Ascending aorta (tissue), 2 donors: ENCODE measurements around the gene ASCL5. TPM values are rescaled to one million over a fixed set of nuclear protein-coding genes. Genes with fewer than 3 reads are reported as not detected.

Experiments used
- DNase-seq, 2 donors: peaks; one replicate each; pipeline ENCODE4 v3.0.0-alpha.2; 2019; ENCODE audit warnings: low spot score in 2 of 2
- H3K27ac ChIP-seq, 2 donors: fragments of 200-600 bp; sonication (generic); one replicate each; pipeline ENCODE4 v1.5.1; 2016 to 2017; ENCODE audit warnings: mild to moderate bottlenecking in 1 of 2
- H3K27me3 ChIP-seq: fragments of 200-600 bp; sonication (generic); one replicate; pipeline ENCODE4 v1.5.1; 2017
- H3K36me3 ChIP-seq, 2 donors: fragments of 200-600 bp; sonication (generic); one replicate each; pipeline ENCODE4 v1.5.1; 2016
- H3K4me1 ChIP-seq, 2 donors: fragments of 200-600 bp; sonication (generic); one replicate each; pipeline ENCODE4 v1.5.1; 2016 to 2017; ENCODE audit warnings: mild to moderate bottlenecking in 1 of 2
- H3K4me3 ChIP-seq, 2 donors: fragments of 200-600 bp; sonication (generic); one replicate each; pipeline ENCODE4 v1.5.1; 2016 to 2017; ENCODE audit warnings: mild to moderate bottlenecking in 1 of 2
- H3K9me3 ChIP-seq, 2 donors: fragments of 200-600 bp; sonication (generic); one replicate each; pipeline ENCODE4 v1.5.1; 2016
- intact Hi-C: fragments of 100-400 bp; cut with DNase I; formaldehyde crosslinking; loops from one replicate; pipeline ENCODE4 v1.15.1; 2023
- total RNA-seq: library from RNA; depleted of rRNA; stranded (reverse); fragments of >200 nt; gene quantifications from one replicate; pipeline ENCODE4 v1.1.0, GENCODE V29; 2016
- TF ChIP-seq, protein P1 (sequence below), 3 experiments: fragments of 200-600 bp in 2 of 3; fragments of 450-650 bp in 1 of 3; sonication (generic) in 2 of 3; IDR thresholded peaks; one replicate each; pipeline ENCODE4 v1.5.1; 2016 to 2019; ENCODE audit warnings: antibody characterized with exemption in 3 of 3, mild to moderate bottlenecking in 1 of 3, moderate library complexity in 1 of 3

Gene ASCL5
- total RNA-seq, 1 donor from 2014 or later: not detected

DNA sequence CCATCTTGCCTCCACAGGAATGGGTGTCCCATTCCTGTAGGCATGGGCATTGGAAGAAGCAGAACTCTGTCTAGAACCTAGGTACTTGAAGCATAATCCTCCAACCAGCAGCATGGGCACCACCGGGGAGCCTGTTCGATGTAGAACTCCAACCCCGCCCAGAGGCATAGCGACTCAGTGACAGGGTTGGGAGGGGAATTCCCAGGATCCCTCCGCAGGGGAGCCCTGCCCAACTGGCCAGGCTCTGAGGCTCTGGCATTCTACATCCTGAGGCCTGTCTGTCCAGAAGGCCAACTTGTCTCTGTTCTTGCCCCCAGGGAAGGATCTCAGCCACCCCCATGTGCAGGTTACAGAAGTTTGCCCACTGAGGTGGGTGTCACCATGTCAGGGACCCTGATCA lies 53.0 kb downstream of the ASCL5 start:
- no peak overlapping the region for H3K4me3 ChIP-seq
- no peaks in the 10 kb centered on the region for H3K4me1 ChIP-seq
- no peak overlapping the region for H3K27ac ChIP-seq
- DNase-seq: no peak
- H3K36me3 ChIP-seq: no peaks in the 10 kb centered on the region
- intact Hi-C loops: no loop called here
- TF ChIP-seq, protein P1, sequence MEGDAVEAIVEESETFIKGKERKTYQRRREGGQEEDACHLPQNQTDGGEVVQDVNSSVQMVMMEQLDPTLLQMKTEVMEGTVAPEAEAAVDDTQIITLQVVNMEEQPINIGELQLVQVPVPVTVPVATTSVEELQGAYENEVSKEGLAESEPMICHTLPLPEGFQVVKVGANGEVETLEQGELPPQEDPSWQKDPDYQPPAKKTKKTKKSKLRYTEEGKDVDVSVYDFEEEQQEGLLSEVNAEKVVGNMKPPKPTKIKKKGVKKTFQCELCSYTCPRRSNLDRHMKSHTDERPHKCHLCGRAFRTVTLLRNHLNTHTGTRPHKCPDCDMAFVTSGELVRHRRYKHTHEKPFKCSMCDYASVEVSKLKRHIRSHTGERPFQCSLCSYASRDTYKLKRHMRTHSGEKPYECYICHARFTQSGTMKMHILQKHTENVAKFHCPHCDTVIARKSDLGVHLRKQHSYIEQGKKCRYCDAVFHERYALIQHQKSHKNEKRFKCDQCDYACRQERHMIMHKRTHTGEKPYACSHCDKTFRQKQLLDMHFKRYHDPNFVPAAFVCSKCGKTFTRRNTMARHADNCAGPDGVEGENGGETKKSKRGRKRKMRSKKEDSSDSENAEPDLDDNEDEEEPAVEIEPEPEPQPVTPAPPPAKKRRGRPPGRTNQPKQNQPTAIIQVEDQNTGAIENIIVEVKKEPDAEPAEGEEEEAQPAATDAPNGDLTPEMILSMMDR (IDR thresholded peaks at IDR 0.05): no peak
- H3K9me3 ChIP-seq: no peaks in the 10 kb centered on the region
- H3K27me3 ChIP-seq: no peaks in the 10 kb centered on the region

DNA sequence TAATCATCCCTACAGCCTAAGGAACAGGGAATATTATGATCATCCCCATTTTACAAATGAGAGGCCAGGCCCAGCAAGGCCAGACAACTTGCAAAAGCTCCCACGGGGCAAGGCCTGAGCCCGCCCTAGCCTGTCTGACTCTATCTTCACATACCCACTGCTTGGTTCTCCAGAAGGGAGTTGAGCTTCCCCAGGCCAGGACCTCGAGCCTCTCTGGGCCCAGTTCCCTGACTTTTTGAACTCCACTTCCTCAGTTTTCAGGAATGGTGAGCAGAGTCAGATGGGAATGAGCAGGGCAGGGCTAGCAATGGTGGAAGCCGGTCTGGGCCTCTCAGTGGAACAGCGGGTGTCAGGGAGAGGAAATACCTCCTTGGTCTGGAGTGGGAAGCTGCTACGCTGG lies 54.1 kb downstream of the ASCL5 start:
- TF ChIP-seq, protein P1 (IDR thresholded peaks at IDR 0.05): no peak
- Histone ChIP-seq H3K4me3 (no peak overlapping the region), H3K27me3 (no peaks in the 10 kb centered on the region), H3K27ac (no peak overlapping the region), H3K36me3 (no peaks in the 10 kb centered on the region), H3K9me3 (no peaks in the 10 kb centered on the region), H3K4me1 (no peaks in the 10 kb centered on the region)
- DNase-seq: no peak
- intact Hi-C loops: no loop called here

DNA sequence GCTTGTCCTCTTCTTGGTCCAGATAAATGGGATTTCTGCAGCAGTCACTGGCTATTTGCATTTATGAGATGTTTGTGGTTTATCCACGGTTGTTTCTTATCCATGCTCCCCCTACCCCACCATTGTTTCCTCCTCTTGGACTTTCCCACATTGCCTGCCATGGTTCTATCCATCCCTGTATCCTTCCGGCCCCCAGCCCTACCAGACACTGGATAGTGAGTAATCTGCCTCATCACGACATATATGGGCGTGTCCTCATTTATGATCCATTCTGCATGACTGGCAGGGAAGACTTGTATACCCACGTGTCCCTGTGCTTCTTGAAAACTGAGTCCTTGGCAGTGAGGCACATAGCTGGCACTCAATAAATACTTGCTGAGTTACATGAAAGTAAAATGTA lies 54.8 kb downstream of the ASCL5 start:
- Histone ChIP-seq H3K36me3 (no peaks in the 10 kb centered on the region), H3K9me3 (no peaks in the 10 kb centered on the region), H3K27me3 (no peaks in the 10 kb centered on the region), H3K4me3 (no peak overlapping the region), H3K4me1 (no peaks in the 10 kb centered on the region), H3K27ac (no peak overlapping the region)
- intact Hi-C loops: no loop called here
- DNase-seq: no peak
- TF ChIP-seq, protein P1 (IDR thresholded peaks at IDR 0.05): no peak

DNA sequence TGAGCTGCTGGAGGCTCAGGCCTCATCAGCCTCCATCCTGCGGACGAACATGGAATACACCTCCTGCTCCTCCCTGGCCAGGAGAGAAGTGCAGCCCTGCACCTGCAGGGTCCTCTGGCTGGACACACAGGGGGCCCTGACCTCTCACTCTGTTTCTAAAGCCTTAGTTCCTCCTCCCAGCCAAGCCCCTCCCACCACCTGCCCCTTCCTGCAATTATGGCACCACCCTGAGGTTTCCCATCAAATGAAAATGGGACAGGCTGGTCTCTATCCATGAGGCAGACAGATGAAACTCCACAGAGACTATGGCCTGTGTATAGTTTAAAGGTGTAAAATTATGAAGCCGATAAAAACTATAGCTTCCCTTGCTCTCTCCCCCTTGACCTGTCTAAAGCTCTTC lies 57.3 kb downstream of the ASCL5 start:
- Histone ChIP-seq H3K27ac (no peak overlapping the region), H3K9me3 (no peaks in the 10 kb centered on the region), H3K36me3 (no peaks in the 10 kb centered on the region), H3K4me3 (no peak overlapping the region), H3K4me1 (no peaks in the 10 kb centered on the region), H3K27me3 (no peaks in the 10 kb centered on the region)
- DNase-seq: no peak
- TF ChIP-seq, protein P1 (IDR thresholded peaks at IDR 0.05): no peak
- intact Hi-C loops: no loop called here

DNA sequence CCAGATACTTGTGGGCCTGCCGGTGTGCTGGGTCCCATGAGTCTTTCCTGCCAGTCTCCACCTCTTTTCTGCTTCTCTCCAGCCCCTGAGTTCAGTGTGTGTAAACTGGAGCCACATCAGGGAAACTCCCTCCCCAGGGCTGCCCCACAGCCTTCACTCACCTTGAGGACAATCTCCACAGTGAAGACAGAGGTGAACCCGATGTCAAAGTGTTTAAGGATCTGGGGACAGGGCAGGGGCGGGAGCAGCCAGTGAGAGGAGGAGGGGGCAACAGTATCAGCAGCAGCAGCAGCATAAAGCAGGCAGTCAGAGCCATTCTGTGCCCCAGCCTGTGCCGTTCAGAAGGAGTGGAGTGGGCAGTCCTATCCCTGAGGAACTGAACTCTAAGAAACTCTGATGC lies 58.0 kb downstream of the ASCL5 start:
- H3K9me3 ChIP-seq: no peaks in the 10 kb centered on the region
- no peaks in the 10 kb centered on the region for H3K27me3 ChIP-seq
- H3K4me3 ChIP-seq: no peak overlapping the region
- H3K4me1 ChIP-seq: no peaks in the 10 kb centered on the region
- intact Hi-C loops: no loop called here
- no peak overlapping the region for H3K27ac ChIP-seq
- no peak for DNase-seq
- no peaks in the 10 kb centered on the region for H3K36me3 ChIP-seq
- TF ChIP-seq, protein P1 (IDR thresholded peaks at IDR 0.05): no peak

DNA sequence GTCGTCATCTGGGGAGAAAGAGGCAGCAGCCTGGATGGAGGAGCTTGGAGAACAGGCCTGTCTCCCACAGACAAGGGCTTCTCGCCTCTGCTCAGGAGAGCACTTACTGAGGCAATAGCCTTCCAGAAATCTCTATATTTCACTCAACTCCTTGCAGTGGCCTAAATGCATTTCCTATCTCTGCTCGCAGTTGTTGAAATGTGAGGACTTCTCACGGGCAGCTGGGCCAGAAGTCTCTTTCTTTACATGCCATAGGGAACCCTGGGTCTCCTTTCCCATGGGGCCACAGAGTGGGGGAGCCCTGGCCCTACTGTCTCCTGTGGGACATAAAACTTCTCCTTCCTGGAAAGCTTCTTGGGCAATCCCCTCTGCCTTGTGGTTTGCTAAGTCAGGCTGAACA lies 60.0 kb downstream of the ASCL5 start:
- no peak for DNase-seq

More for the DNA sequence above, 60.0 kb downstream of the ASCL5 start:
- Histone ChIP-seq H3K9me3 (no peaks in the 10 kb centered on the region), H3K36me3 (no peaks in the 10 kb centered on the region), H3K4me1 (no peaks in the 10 kb centered on the region), H3K4me3 (no peak overlapping the region), H3K27me3 (no peaks in the 10 kb centered on the region), H3K27ac (no peak overlapping the region)
- intact Hi-C loops: no loop called here
- TF ChIP-seq, protein P1 (IDR thresholded peaks at IDR 0.05): no peak
